ENCODE measurements around the gene PLPPR3.

The PLPPR3 gene

DNA sequence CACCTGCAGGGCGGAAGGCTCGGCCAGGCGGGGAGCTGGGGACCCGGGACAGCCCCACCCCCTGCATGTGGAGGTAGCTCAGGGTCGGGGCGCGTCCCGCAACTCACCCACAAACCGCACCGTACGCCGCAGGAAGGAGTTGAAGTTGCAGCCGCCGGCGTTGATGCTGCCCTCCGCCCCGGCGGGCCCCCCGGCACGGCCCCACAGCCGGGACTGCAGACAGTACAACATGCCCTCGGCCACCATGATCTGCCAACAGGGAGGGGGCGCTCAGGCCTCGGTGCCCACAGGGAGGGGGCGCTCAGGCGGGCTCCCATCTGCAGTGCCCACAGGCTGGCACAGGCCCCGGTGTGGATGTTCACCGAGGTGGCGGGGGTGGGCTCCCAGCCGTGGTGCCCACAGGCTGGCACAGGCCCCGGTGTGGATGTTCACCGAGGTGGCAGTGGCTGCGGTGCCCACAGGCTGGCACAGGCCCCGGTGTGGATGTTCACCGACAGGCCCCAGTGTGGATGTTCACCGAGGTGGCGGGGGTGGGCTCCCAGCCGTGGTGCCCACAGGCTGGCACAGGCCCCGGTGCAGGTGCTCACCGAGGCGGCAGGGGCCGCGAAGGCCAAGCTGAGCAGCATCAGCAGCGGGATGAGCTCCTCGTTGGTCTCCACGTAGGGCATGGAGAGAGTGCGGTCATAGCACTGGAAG lies 6.5 kb downstream of the PLPPR3 start:
- ChIA-PET POLR2A (no interaction called here), CTCF (no interaction called here)
- no peak for TF ChIP-seq FOXA1 (IDR thresholded peaks at IDR 0.05)
- no peak for TF ChIP-seq ELF4 (IDR thresholded peaks at IDR 0.05)
- no peak for TF ChIP-seq CTBP1 (IDR thresholded peaks at IDR 0.05; ENCODE audit: borderline replicate concordance)
- no peak for TF ChIP-seq FOXK2 (IDR thresholded peaks at IDR 0.05)
- no peak for TF ChIP-seq SUZ12 (IDR thresholded peaks at IDR 0.05)
- no peak for TF ChIP-seq TARDBP (IDR thresholded peaks at IDR 0.05)
- no peak for TF ChIP-seq ZNF384 (IDR thresholded peaks at IDR 0.05)
- TF ChIP-seq ARNT (IDR thresholded peaks at IDR 0.05): no peak
- no peak for TF ChIP-seq LEF1 (IDR thresholded peaks at IDR 0.05; ENCODE audit: borderline replicate concordance)
- DNase-seq (ENCODE audit: extremely low spot score): no peak

DNA sequence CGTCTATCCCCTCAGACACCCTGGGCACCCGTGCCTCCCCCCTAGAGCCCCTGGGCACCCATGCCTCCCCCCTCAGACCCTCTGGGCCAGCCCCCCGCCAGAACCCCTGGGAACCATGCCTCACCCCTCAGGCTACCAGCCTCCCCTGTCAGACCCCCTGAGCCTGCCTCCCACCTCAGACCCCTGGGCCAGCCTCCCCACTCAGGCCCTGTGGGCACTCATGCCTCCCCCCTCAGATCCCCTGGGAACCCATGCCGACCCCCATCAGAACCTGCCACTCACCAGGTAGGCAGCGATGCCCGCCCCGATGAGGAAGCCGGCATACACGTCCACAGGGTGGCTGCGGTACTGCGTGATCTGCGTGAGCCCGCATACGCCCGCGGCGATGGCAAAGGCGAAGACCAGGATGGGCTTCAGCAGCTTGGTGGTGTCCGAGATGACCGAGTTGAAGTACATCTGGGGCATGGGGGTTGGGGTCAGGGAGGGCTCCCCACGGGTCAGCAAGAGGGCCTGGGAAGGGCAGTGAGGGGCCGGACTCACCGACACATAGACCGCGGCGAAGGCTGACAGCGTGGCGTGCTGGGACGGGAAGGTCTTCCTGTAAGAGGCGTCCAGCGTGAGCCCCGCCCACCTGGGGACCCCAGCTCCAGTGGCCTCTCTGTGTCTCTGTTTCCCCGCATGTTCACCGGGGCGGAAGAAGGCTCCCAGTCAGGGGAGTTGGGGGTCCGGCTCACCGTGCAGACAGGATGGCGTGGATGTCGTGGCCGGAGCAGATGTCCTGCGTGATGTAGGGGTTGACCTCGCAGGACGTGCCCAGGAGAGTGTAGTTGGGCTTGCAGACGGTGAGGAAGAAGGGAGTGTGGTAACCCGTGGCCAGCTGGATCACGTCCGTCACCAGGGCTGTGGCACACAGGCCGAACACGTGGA lies 7.3 kb downstream of the PLPPR3 start:
- POLR2A ChIA-PET: no interaction called here
- TF ChIP-seq TARDBP (IDR thresholded peaks at IDR 0.05) (no peak), FOXK2 (IDR thresholded peaks at IDR 0.05) (no peak), CTBP1 (IDR thresholded peaks at IDR 0.05; ENCODE audit: borderline replicate concordance) (no peak), BHLHE40 (IDR thresholded peaks at IDR 0.05; ENCODE audit: borderline replicate concordance) (no peak), ARNT (IDR thresholded peaks at IDR 0.05) (no peak), ELF4 (IDR thresholded peaks at IDR 0.05) (no peak), LEF1 (IDR thresholded peaks at IDR 0.05; ENCODE audit: borderline replicate concordance) (no peak), SP1 (IDR thresholded peaks at IDR 0.05) (no peak)
- TF ChIP-seq, protein P1, sequence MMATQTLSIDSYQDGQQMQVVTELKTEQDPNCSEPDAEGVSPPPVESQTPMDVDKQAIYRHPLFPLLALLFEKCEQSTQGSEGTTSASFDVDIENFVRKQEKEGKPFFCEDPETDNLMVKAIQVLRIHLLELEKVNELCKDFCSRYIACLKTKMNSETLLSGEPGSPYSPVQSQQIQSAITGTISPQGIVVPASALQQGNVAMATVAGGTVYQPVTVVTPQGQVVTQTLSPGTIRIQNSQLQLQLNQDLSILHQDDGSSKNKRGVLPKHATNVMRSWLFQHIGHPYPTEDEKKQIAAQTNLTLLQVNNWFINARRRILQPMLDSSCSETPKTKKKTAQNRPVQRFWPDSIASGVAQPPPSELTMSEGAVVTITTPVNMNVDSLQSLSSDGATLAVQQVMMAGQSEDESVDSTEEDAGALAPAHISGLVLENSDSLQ (IDR thresholded peaks at IDR 0.05): no peak
- DNase-seq (ENCODE audit: extremely low spot score): no peak
- CTCF ChIA-PET: no interaction called here

DNA sequence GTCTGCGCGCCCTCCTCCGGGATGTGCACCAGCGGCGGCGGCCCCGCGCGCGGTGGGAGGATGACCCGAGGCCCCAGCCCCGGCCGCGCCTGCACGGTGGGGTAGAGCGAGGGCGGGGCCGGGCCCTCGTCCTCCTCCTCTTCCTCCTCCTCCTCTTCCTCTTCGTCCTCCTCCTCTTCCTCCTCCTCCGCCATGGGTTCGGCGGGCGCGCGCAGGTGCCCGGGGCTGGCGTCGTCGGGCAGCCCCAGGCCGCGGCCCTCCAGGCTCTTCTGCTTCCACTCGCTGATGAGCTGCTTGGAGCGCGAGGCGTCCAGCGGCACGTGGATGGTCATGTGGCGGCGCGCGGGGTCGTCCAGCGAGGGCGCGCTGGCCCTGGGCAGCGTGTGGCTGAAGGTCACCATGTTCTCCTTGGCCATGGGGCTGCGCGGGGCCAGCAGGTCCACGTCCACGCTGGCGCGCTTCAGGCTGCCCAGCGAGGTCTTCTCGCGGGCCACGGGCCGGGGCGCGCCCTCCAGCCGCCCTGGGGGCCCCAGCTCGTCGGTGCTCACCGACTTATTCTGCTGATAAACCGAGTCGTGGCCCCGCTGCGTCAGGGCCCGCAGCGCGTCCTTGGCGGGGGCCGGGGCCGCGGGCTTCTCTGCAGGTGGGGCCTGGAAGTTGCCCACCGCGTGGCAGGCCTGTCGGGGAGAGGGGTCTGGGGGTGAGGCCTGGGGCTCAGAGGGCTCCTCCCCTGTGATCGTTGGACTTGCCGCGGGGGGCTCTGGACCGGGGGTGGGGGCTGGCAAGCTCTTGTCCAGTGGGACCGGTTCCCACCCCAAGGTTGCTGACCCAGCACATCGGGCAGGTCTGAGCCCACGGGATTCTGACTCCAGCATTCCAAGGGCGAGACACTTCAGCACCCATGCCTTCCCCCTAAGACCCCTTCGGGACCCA lies 8.3 kb downstream of the PLPPR3 start:
- ChIA-PET CTCF (no interaction called here), POLR2A (no interaction called here)
- no peak for TF ChIP-seq FOXM1 (IDR thresholded peaks at IDR 0.05; ENCODE audit: borderline replicate concordance)
- TF ChIP-seq, protein P1 (IDR thresholded peaks at IDR 0.05): no peak
- DNase-seq (ENCODE audit: extremely low spot score): no peak

DNA sequence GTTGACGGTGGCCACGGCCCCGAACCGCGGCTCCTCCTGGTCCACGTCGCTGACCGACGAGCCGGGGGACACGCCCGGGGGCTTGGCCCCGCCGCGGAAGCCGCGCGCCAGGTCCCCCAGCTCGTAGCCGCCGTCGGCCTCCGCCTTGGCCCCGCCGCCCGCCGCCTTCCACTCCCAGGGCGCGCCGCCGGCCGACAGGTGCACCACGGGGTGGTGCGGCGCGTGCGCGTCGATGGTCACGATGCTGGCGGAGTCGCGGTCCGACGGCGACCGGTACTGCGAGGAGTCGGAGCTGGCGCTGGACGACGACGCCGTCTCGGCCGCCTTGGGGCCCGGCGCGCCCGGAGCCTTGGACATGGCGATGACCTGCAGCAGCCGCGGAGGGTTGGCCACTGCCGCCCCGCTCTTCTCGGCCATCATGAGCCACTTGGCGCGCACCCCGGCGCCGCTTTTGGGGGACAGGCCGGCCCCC lies 9.0 kb downstream of the PLPPR3 start:
- ChIA-PET CTCF (no interaction called here), POLR2A (no interaction called here)
- TF ChIP-seq NFRKB (IDR thresholded peaks at IDR 0.05): no peak
- no peak for TF ChIP-seq L3MBTL2 (conservative IDR thresholded peaks at IDR 0.05)
- no peak for TF ChIP-seq HDGF (IDR thresholded peaks at IDR 0.05; ENCODE audit: borderline replicate concordance)
- TF ChIP-seq FOXA1 (IDR thresholded peaks at IDR 0.05): no peak
- no peak for TF ChIP-seq ZNF384 (IDR thresholded peaks at IDR 0.05)
- no peak for TF ChIP-seq SP1 (IDR thresholded peaks at IDR 0.05)
- no peak for TF ChIP-seq FOXM1 (IDR thresholded peaks at IDR 0.05; ENCODE audit: borderline replicate concordance)
- TF ChIP-seq TARDBP (IDR thresholded peaks at IDR 0.05): no peak
- DNase-seq (ENCODE audit: extremely low spot score): no peak

DNA sequence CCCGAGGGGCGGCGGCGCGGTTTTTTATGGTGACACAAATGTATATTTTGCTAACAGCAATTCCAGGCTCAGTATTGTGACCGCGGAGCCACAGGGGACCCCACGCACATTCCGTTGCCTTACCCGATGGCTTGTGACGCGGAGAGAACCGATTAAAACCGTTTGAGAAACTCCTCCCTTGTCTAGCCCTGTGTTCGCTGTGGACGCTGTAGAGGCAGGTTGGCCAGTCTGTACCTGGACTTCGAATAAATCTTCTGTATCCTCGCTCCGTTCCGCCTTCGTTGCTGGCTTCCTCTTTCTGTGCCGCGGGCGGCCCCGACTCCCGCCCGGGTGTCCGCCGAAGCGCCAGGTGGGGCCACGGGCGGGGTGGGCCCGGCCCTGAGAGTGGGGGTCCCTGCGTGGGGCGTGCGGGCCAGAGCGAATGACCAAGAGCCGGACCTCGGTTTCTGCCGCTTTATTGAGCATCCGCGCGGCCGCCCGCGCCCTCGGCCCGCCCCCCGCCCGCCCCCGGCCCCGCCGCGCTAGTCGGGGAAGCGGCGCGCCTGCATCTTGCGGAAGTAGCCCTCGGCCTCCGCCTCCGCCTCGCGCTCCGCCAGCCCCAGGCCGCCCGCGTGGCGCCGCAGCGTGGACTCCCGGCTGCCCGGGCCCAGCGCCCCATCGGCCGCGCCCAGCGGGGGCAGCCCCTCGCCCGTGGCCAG lies 9.6 kb downstream of the PLPPR3 start:
- DNase-seq (ENCODE audit: extremely low spot score): no peak
- POLR2A ChIA-PET: no interaction called here
- TF ChIP-seq L3MBTL2 (conservative IDR thresholded peaks at IDR 0.05) (no peak), FOXM1 (IDR thresholded peaks at IDR 0.05; ENCODE audit: borderline replicate concordance) (no peak), LEF1 (IDR thresholded peaks at IDR 0.05; ENCODE audit: borderline replicate concordance) (no peak), TARDBP (IDR thresholded peaks at IDR 0.05) (no peak), BHLHE40 (IDR thresholded peaks at IDR 0.05; ENCODE audit: borderline replicate concordance) (no peak), SUZ12 (IDR thresholded peaks at IDR 0.05) (no peak), FOXK2 (IDR thresholded peaks at IDR 0.05) (no peak), NFRKB (IDR thresholded peaks at IDR 0.05) (no peak), CTBP1 (IDR thresholded peaks at IDR 0.05; ENCODE audit: borderline replicate concordance) (no peak), HDGF (IDR thresholded peaks at IDR 0.05; ENCODE audit: borderline replicate concordance) (no peak), ELF4 (IDR thresholded peaks at IDR 0.05) (no peak), ARNT (IDR thresholded peaks at IDR 0.05) (no peak), ZNF384 (IDR thresholded peaks at IDR 0.05) (no peak), SP1 (IDR thresholded peaks at IDR 0.05) (no peak)
- TF ChIP-seq, protein P1 (IDR thresholded peaks at IDR 0.05): no peak

More for the DNA sequence above, 9.6 kb downstream of the PLPPR3 start:
- CTCF ChIA-PET: no interaction called here
